Measurements from ENCODE around the gene CENPP.

CENPP gene

GRCh38 chr9:92644278-92644677, 318.5 kb downstream of the CENPP start:
- DNase-seq: no peak

DNA sequence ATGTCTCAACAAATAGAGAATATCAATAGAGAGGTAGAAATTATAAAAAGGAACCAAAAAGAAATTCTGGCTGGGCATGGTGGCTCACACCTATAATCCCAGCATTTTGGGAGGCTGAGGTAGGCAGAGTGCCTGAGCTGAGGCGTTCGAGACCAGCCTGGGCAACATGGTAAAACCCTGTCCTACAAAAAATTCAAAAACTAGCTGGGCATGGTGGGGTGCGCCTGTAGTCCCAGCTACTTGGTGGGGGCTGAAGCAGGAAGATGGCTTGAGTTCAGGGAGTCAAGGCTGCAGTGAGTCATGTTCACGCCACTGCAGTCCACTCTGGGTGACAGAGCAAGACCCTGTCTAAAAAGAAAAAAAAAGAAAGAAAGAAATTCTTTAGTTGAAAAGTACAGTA, 319.3 kb downstream of the CENPP start:
- no peak for DNase-seq

DNA sequence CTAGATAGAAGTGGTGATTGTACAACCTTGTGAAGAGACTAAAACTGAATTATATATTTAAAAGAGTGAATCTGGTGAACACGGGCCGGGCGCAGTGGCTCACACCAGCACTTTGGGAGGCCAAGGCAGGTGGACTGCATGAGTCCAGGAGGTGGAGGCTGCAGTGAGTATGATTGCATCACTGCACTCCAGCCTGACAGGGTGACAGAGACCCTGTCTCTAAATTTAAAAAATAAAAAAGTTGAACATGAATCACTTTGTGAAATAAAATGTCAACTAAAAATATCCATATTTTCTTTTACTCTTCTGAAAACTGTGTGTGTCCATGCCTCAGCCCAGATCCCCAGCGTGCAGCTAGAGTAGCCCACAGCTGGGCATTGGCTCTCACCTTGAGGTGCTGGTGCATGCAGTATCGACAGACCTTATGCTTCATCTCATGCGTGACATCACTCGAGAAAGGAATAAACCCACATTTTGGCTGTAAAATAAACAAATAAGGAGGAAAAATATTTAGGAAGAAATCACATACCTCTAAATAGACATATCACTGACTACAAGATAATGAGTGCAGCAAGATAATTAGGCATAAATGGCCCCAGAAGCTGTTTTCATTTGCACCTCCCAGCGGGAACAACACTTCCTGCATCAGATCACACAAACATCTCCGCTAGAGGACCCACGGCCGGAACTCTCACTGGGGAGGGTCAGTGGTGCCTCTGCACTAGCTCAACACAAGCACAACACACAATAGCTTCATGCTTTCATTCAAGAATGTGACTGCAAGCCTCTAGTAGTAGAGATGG, 322.1 kb downstream of the CENPP start:
- DNase-seq: no peak

DNA sequence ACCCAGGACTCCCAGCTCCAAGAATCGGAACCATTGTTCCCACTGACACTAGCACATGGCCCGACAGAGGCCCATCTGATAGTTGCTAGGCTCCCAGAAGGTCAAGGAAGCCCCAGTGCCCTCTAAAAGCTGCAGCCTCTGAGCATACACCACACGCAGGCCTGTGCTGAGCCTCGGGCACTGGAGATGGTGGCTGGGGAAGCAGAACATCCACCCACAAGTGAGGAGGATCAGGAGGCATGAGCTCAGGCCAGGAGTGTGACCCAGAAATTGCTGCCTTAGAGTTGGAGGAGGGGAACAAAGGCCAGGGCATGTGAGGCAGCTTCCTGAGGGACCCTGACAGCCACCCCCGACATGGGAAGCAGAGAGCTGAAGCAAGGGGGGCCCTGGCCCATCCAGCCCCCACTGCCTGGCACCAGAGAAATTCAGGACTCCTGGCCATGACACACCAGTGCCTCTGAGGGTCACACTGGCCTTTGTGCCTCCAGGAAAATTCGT, 322.8 kb downstream of the CENPP start:
- DNase-seq: no peak

DNA sequence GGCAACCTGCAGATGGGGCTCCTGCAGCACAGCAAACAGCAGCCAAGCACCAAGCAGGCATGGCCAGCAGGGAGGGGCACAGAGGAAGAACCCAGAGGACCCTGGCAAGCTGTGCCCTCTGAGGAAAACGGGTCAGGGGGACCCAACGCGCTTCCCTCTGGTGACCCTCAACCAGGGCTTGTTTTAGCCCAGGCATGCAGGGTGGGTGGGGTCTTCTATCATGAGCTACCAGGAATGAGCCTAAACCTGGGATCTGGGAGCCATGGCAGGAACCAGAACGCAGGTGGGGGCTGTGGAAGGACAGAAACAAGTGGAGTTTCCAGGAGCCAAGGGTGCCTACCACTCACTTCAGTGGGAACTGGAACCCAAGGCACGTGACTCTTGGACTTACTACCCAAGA, 323.3 kb downstream of the CENPP start:
- no peak for DNase-seq

- DNase-seq: no peak
Measured at GRCh38 chr9:92650296-92650695, 324.5 kb downstream of the CENPP start.

DNA sequence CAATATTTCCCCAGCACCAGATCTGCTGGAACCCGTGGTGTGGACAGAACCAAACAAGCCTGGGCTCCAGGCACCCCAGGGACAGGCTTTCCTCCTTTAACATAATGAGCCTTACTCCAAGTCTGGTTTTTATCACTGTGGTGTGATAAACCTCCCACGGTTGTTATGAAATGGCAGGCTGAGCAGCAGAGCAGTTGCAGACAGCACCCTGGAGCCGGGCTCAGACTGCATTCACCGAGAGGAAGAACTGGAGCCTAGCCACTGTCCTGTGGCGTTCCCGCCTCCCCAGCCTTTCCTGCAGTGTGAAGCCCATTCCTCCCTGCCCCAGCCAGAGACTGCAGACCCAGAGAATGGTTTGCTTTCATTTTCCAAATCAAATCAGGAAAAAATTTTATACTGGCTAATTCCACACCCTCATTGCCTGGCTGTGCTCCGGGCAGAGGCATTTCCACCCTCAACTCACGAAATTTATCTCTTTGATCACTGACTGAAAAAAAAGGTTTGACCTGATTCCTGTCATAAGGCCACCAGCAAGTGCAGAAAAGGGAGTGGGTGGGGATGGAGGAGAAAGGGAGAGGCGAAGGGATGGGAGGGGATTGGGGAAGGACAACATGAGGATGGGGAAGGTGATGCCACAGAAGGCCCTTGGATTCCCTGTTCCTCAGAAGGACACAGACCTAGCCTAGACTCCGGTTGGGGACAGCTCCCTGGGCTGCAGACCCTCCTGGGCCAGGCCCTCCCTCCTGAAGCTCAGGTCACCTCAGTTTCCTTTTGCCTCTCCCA, 325.3 kb downstream of the CENPP start:
- no peak for DNase-seq

- no peak for DNase-seq
Measured at GRCh38 chr9:92652461-92652860, 326.7 kb downstream of the CENPP start.

DNA sequence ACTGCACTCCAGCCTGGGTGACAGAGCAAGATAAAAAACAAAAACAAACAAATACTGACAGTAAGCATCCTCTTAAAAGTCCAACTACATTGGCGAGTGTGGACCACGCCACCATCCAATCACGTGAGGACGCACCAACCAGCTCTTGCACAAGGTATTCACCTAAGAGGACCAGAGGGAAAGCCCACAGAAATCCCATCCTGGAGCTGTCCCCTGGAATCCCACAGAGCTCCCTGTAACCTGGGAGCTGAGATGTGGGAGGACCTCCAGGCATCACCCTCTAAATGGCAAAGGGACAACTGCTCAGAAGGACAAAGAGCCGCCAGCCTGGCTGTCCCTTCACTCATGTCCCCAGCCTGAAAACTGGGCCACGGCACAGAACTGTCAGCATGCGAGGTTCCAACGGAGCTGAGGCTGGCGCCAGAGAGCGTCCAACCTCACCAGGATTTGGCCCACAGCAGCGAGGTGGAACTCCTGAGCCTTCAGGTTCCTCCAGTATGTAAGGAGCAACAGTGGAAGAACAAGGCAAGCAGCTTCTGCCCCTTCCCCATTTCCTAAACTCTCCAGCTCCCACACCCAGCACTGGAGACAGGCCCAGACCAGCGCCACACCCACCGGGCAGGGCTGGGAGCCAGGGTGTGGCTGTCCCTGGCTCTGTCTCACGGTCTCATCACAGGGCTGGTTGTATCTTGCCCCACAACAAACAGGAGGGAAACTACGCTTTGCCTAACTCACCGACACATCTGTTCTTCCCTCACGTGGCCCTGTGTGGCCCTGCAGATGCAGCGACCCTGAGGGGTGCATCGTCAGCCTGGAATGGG, 328.9 kb downstream of the CENPP start:
- no peak for DNase-seq

GRCh38 chr9:92655366-92655765, 329.6 kb downstream of the CENPP start:
- DNase-seq: no peak

GRCh38 chr9:92655896-92656536, 330.3 kb downstream of the CENPP start:
- no peak for DNase-seq

- no peak for DNase-seq
Measured at GRCh38 chr9:92656537-92656925, 330.8 kb downstream of the CENPP start.

- DNase-seq: no peak
Measured at GRCh38 chr9:92657296-92658094, 331.7 kb downstream of the CENPP start.

DNA sequence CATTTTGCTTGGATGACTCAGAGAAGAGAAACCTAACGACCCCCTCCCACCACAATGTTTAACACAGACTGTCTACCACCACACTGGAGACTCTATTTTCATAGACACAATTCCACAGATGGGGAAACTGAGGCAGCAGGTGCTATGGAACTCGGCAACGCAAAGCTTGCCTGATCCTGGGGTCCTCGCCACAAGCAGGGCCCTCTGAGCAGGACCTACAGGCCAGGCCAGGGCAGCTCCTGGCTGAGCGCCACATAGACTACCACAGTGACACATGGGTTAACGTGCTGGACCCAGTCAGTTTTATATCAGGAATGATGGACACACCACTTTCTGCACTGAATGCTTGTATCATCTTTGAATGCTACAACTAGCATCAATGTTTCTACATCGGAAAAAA, 332.4 kb downstream of the CENPP start:
- DNase-seq: no peak

GRCh38 chr9:92658611-92659010, 332.9 kb downstream of the CENPP start:
- no peak for DNase-seq

GRCh38 chr9:92659601-92660000, 333.8 kb downstream of the CENPP start:
- DNase-seq: no peak

GRCh38 chr9:92660266-92660665, 334.5 kb downstream of the CENPP start:
- no peak for DNase-seq

- no peak for DNase-seq
Measured at GRCh38 chr9:92661127-92661526, 335.4 kb downstream of the CENPP start.

DNA sequence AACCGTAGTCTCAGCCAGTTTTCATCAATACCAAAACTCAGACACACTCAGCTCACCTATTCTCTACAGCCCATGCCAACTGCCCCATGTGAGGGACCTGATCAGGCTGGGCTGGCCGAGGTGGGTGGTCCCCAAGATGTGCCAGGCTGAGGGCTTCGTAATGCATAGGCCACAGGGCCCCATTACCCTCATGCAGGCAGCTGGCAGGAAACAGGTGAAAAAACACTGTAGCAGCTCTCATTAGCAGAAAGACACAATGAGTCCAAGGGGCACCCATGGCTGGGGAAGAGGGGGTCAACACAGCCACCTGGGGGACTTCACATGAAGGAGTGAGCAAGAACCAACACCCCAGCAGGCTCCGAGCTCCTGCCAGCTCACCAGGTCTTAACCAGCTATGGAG, 336.0 kb downstream of the CENPP start:
- peak in 1 of 3 experiments; percentile 15 for DNase-seq

- DNase-seq: no peak
Measured at GRCh38 chr9:92663126-92663525, 337.4 kb downstream of the CENPP start.

- DNase-seq: no peak
Measured at GRCh38 chr9:92663951-92664350, 338.2 kb downstream of the CENPP start.
